ENCODE results near the gene KLHDC10.

Gene KLHDC10

GRCh38 chr7:130154501-130155317 is 84.4 kb downstream of the KLHDC10 start:
- no peak overlapping the region for H3K27ac ChIP-seq

GRCh38 chr7:130156140-130156539 is 85.8 kb downstream of the KLHDC10 start:
- TF ChIP-seq, protein P1, sequence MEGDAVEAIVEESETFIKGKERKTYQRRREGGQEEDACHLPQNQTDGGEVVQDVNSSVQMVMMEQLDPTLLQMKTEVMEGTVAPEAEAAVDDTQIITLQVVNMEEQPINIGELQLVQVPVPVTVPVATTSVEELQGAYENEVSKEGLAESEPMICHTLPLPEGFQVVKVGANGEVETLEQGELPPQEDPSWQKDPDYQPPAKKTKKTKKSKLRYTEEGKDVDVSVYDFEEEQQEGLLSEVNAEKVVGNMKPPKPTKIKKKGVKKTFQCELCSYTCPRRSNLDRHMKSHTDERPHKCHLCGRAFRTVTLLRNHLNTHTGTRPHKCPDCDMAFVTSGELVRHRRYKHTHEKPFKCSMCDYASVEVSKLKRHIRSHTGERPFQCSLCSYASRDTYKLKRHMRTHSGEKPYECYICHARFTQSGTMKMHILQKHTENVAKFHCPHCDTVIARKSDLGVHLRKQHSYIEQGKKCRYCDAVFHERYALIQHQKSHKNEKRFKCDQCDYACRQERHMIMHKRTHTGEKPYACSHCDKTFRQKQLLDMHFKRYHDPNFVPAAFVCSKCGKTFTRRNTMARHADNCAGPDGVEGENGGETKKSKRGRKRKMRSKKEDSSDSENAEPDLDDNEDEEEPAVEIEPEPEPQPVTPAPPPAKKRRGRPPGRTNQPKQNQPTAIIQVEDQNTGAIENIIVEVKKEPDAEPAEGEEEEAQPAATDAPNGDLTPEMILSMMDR (IDR thresholded peaks at IDR 0.05) = no peak
- TF ChIP-seq ZFX (IDR thresholded peaks at IDR 0.05; ENCODE audit: borderline replicate concordance) = no peak
- no peak overlapping the region for H3K27ac ChIP-seq

More at GRCh38 chr7:130154501-130155317, 84.4 kb downstream of the KLHDC10 start:
- TF ChIP-seq ZFX (IDR thresholded peaks at IDR 0.05; ENCODE audit: borderline replicate concordance) = no peak
- TF ChIP-seq, protein P1 (IDR thresholded peaks at IDR 0.05) = peak; percentile 75

GRCh38 chr7:130157700-130158099 is 87.4 kb downstream of the KLHDC10 start:
- TF ChIP-seq, protein P1 (IDR thresholded peaks at IDR 0.05) = no peak
- TF ChIP-seq ZFX (IDR thresholded peaks at IDR 0.05; ENCODE audit: borderline replicate concordance) = no peak
- no peak overlapping the region for H3K27ac ChIP-seq

DNA sequence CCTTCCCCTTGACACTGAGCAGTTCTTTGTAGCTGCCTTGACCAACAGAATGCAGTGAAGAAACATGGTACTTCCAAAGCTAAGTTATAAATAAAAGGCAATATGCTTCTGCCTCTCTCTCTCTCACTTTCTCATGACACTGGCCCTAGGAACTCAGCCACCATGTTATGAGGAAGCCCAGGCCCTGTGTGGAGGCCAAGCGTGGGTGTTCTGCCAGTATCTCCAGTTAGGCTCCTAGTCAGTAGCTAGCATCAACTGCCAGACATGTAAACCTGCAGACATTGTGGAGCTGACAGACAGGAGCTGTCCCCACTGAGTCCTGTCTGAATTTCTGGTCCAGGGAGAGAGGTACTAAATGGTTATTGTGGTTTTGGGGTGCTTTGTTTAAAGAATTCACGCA is 89.7 kb downstream of the KLHDC10 start:
- no peak overlapping the region for H3K27ac ChIP-seq
- TF ChIP-seq ZFX (IDR thresholded peaks at IDR 0.05; ENCODE audit: borderline replicate concordance) = no peak
- TF ChIP-seq, protein P1 (IDR thresholded peaks at IDR 0.05) = no peak

GRCh38 chr7:130160455-130160854 is 90.1 kb downstream of the KLHDC10 start:
- no peak for TF ChIP-seq ZFX (IDR thresholded peaks at IDR 0.05; ENCODE audit: borderline replicate concordance)
- TF ChIP-seq, protein P1 (IDR thresholded peaks at IDR 0.05) = no peak
- H3K27ac ChIP-seq = no peak overlapping the region

DNA sequence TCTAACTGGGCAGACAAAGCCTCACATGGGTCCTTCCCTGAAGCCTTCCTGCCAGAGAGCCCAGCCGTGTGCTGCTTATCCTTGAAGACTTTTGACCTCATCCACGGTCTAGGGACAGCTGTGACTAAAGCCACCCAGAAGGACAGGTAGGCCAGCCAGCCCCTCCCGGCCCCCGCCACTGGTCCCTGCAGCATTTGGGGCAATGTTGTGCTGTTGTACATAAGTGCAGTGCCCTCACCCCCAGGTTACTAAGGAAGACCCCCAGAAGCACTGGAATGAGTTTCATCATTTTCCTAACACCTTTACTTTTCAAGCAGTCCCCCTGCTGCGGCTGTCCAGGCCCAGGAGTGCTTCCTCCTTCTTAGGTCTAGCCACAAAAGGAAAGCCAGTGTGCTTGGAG is 91.9 kb downstream of the KLHDC10 start:
- no peak for TF ChIP-seq ZFX (IDR thresholded peaks at IDR 0.05; ENCODE audit: borderline replicate concordance)
- TF ChIP-seq, protein P1 (IDR thresholded peaks at IDR 0.05) = no peak
- H3K27ac ChIP-seq = no peak overlapping the region

DNA sequence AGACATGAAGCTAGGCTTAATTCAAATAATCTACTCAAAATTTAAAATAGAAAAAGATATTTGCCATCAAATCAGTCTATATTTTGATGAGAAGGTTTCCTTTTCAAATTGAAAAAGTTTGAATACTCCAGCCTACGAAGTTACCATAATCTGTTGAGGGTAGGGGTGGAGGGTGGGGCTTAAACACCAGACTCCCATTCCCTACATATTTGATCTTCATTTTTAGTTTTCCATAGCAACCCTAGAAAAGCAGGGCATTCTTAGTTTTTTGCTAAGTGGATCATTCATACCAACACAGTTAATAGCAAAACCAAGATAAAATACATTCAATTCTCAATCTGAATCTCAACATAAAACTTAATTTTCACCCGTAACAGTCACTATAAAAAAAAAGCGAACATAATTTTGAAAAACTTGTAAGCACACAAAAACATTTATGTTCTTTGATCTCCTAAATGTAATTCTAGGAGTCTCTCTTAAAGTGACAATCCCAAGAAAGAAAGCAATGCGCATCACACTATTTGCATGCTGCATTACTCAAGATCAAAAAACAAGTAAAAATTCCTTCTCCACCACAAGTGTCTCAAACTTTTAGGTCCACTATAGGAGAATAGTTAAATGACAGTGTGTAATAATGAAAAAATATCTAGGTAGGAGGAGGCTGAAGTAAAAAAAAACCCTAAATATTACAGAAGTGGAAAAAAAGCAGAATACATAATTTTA is 104.1 kb downstream of the KLHDC10 start:
- TF ChIP-seq ZFX (IDR thresholded peaks at IDR 0.05; ENCODE audit: borderline replicate concordance) = no peak
- TF ChIP-seq, protein P1 (IDR thresholded peaks at IDR 0.05) = no peak
- no peak overlapping the region for H3K27ac ChIP-seq
